H1 (cell line): ENCODE measurements around the gene SAMD4A. TPM values are rescaled to one million over a fixed set of nuclear protein-coding genes. Genes with fewer than 3 reads are reported as not detected.

Source experiments
- ASH2L ChIP-seq: fragments of 200-600, 300-600 bp; sonication (generic); IDR thresholded peaks from one replicate; pipeline ENCODE4 v1.7.1; 2017; ENCODE audit warnings: low read length
- CEBPB ChIP-seq: IDR thresholded peaks from 2 replicates; pipeline ENCODE4 v1.6.1; 2012; ENCODE audit warnings: low read depth, low read length
- CHD7 ChIP-seq: fragments of 300-600 bp; sonication (generic); IDR thresholded peaks from 2 replicates; pipeline ENCODE4 v1.7.1; 2012; ENCODE audit warnings: low read length, moderate library complexity, mild to moderate bottlenecking, inconsistent platforms; ENCODE audit not compliant: insufficient replicate concordance
- EGR1 ChIP-seq: IDR thresholded peaks from 2 replicates; pipeline ENCODE4 v1.6.1; 2011; ENCODE audit warnings: low read depth, low read length, borderline replicate concordance
- JUN ChIP-seq: IDR thresholded peaks from 2 replicates; pipeline ENCODE4 v1.6.1; 2011; ENCODE audit warnings: low read depth, mild to moderate bottlenecking, improper control_type of control experiment, low read length
- PHF8 ChIP-seq: fragments of 200-600 bp; sonication (generic); conservative IDR thresholded peaks from 2 replicates; pipeline ENCODE4 v1.7.1; 2012; ENCODE audit warnings: low read depth, mild to moderate bottlenecking, inconsistent platforms, low read length, moderate library complexity
- POU5F1 ChIP-seq: IDR thresholded peaks from 2 replicates; pipeline ENCODE4 v1.6.1; 2011; ENCODE audit warnings: low read depth, mild to moderate bottlenecking, low read length, moderate library complexity
- RFX5 ChIP-seq: IDR thresholded peaks from 2 replicates; pipeline ENCODE4 v1.6.1; 2011; ENCODE audit warnings: low read depth, low read length, improper control_type of control experiment, borderline replicate concordance
- SP2 ChIP-seq: IDR thresholded peaks from 2 replicates; pipeline ENCODE4 v1.6.1; 2012; ENCODE audit warnings: mild to moderate bottlenecking, low read length, inconsistent platforms
- TAF1 ChIP-seq: IDR thresholded peaks from 2 replicates; pipeline ENCODE4 v1.6.1; 2011; ENCODE audit warnings: mild to moderate bottlenecking, low read depth, low read length
- polyA plus RNA-seq, 7 experiments: library from polyadenylated mRNA; depleted of rRNA in 3 of 7; stranded (reverse) in 5 of 7; unstranded in 2 of 7; fragments of >200 nt in 5 of 7; fragments of 200-250 nt in 2 of 7; gene quantifications; 1 replicate in 5 of 7; 2 replicates in 1 of 7; 4 replicates in 1 of 7; pipeline versions ENCODE4 v1.2.1 to v1.2.3, GENCODE V29; 2011 to 2013; ENCODE audit warnings: missing spikeins in 2 of 7, mixed read lengths in 2 of 7
- total RNA-seq: library from RNA; stranded (reverse); fragmentation: NEBNext Ultra II Directional; extraction: Animal tissue kit (Norgen Biotek cat#: 25700); gene quantifications from 2 replicates; pipeline ENCODE4 v1.2.1, GENCODE V29; 2021

Gene SAMD4A
- total and polyA plus RNA-seq, 2 of the 8 experiments (the other 6 are each of a cell fraction or from before 2014, with no cell fraction given) = 2.4 to 12.3 TPM

DNA sequence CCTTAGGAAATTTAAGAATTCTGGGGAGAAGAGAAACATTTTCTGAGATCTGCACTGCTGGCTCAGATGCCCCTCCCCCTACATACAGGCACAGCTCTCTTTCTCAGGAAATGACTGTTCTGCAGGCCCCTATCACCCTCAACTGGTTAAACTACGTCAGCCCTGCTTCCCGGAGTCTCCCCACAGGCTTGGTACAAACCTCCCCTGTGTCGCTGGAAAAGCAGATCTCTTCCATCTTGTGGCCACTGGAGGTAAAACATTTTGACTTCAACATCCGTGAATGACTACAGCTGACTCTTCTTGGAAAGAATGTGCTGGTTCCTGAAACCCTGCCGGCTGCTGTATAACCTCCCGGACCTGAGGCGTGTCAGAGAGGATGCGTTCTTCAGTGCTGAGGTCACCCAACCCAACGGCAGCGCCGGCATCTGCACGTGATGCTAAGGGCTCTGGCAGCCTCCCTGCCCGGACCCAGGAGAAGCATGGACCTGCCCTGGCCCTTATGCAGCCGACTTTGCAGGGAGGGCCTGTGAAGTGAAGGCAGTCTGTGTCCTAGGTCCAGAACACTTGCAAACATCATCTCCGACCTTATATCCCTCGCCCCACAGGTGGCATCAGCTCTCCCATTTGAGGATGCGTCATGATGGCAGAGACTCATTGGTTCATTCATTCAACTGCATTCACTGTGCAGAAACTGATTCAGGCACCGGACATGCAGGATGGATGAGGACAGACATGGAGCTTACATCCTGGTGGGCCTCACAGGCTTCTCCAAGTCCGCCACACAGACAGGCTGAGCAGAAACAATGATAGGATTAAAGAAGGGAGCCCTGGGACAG is 206.5 kb downstream of the SAMD4A start (continued):
- TF ChIP-seq PHF8 (no peak), SP2 (no peak), TAF1 (no peak), JUN (no peak), CEBPB (no peak), CHD7 (no peak), ASH2L (peak; percentile 14), RFX5 (no peak), POU5F1 (no peak), EGR1 (no peak)
